NCI-H748 treated with DMSO at 0.1 percent for 48 hours (cell line): Measurements from ENCODE around the gene LMOD1.

ENCODE experiments used
- DNase-seq: peaks from one replicate; lab custom pipeline; 2025; lab: John Stamatoyannopoulos, UW

LMOD1 gene

DNA sequence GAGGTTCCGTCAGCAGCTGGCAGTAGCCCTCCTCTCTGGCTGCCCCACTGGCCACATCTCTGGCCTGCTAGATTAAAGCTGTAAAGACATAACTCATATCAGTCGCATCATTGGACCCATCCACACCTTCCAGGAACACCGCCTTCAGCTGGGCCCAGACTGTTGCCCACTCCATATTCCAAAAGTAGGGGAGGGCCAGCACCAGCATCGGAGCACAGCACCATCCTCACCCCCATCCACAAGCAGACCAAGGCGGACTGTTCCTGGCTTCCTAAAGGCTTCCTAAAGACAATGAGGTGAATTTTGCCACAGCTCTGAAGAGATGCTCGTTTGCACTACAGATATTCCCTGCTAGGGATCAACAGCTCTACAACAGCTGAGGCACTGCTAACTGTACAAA, 54.1 kb downstream of the LMOD1 start:
- no peak for DNase-seq

DNA sequence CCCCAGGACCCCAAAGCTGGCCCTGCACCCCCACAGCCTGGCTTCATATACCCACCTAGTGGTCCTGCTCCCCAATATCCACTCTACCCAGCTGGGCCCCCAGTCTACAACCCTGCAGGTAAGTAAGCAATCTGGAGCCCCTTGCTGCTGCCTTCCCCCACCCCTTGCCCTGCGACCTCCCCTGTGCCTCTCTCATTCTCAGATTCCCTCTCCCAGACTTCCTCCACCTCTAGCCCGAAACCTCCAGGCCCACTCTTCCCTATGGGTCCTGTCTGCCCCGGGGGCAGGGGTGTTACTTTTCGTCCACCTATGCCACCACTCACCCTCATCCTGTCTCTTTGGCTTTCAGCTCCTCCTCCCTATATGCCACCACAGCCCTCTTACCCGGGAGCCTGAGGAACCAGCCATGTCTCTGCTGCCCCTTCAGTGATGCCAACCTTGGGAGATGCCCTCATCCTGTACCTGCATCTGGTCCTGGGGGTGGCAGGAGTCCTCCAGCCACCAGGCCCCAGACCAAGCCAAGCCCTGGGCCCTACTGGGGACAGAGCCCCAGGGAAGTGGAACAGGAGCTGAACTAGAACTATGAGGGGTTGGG, 54.8 kb downstream of the LMOD1 start:
- DNase-seq: no peak

DNA sequence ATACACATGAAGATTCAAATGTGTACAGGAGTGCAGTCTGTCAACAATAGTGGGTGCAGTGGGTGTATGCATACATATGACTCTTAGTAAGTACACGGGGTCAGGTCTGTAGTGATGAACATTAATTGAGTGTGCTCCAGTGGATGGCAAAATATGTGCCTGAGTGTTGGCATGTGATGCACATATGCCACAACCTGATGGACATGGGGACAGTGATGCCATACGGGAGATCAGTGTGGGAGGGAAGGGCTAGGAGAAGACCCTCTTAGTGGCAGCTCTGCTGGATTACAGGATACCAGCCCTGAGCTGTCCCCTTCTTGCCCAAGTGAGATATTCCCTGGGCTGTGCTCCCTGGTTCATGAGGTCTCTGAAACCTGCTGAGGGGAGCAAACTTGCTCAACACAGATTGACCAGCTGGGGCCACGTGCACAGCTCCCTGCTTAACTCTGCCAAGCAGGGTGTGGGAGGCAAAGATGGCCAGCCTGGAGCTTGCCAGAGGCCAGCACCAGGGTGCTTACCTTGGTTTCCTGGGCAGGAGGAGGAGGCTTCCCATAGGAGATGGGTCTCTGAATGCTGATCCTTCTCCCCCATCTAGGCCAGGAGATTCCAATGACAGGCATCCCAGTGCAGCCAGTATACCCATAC, 55.4 kb downstream of the LMOD1 start:
- no peak for DNase-seq

DNA sequence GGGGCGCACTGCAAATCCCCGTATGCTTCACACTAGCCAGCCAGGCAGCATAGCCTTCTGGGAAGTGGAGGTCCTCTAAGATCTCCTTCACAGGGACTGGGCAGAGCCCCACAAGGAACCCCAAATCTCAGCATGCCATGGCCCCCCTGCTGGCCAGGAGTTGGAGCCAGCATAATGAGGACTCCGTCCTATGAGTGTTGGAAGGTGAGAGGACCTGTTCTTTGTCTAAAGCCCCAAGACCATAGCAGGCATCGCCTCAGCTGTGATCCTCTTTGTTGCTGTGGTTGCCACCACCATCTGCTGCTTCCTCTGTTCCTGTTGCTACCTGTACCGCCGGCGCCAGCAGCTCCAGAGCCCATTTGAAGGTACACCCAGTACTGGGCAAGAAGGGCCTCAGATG, 56.1 kb downstream of the LMOD1 start:
- no peak for DNase-seq

DNA sequence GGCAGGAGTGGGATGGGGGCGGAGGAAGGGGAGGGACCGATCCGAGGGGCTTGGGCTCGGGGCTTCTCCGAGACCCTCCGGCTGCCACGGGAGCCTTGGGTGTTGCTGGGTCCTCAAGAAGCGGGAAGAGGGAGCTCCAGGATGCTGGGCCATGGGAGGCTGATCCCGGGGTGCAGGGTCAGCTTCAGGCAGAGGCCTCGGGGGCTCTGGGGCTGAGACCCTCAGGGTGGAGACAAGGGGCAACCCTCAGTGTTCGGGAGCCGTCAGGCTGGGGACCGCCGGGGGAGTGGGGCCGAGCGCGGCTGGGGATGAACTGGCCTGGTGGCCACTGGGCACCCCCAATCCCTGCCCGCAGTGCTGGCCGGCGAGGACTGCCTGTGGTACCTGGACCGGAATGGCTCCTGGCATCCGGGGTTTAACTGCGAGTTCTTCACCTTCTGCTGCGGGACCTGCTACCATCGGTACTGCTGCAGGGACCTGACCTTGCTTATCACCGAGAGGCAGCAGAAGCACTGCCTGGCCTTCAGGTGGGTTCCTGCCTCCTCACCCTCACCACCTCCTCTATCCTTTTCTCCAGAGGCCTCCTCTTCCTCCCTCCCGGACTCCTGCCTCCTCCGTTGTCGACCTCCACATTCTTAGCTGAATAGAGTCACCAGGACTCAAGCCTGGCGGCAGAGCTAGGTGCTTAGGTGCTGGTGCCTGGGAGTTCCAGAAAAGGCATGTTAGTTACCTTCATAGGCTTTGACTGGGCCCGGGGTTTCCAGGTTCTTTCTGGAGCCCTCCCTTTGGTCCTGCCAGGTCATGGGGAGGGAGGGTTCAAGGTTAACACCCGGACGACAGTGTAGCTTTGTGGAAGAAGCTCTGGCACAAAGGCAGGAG, 57.0 kb downstream of the LMOD1 start:
- DNase-seq: no peak

DNA sequence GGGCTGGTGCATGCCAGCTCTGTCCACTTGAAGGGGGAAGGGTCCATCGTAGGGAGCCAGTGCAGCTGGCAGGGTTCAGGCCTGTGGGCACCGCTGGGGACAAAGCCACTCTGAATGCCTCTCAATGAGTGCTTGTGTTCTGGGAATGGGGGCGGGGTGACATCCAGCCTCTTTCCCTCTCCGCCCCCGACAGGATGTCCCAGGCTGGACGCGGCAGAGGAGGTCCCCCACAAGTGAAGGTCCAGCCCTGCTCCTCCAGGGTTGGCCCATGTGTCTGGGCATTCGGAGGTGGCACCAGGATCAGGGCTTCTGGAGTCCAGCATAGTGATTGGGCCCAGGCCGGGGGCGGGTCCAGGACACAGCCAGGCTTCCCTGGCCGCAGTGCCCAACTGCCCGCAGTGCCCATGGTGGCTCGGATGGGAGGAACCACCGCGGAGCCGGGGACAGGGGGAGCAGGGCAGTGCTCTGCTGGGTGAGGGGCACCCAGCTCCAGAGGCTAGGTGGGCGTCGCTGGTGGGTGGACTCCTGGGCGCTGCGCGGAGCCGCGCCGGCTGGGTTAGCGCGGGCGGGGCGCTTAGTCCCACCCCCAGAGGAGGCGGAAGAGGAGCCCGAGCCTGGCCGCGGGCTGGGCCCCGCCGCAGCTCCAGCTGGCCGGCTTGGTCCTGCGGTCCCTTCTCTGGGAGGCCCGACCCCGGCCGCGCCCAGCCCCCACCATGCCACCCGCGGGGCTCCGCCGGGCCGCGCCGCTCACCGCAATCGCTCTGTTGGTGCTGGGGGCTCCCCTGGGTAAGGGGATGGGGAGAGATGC, 57.9 kb downstream of the LMOD1 start, which contains the start of gene SHISA4:
TSS of gene SHISA4 (plus strand) at position 617 of the 808 bp plus-strand sequence. CDS start at position 714, 97 bp downstream.
- DNase-seq: no peak

DNA sequence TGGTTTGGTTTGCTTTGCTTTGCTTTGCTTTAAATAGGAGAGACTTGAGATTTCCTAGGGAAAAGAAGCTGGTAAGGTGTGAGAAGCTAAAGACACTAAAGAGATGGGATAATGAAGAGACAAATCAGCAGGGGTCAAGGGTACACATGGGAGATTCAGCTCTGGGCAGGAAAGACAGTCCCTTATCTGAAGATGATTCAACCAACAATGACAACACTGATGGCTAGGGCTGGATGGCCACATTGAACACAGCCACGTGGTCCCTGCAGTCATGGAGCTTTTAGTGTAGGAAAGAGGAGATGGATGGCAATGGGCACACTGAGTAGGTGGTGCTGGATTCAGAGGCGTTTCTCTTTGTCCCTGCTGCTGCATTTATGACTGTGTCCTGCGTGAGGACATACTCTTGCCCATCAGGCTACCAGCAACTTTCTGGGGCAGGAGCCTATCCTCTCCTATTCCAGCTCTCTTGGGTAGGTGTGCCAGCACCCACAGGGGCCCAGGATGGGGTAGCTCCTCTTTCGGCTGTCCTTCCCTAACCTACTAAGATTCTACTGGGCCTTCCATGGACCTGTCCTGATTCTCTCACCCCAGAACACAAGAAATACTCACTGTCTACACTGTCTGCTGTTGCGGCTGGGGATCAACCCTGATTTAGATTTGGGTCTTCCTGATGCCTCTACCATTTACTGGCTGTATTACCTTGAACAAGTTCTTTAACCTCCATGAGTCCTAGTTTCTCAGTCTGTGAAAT, 59.1 kb downstream of the LMOD1 start:
- no peak for DNase-seq

DNA sequence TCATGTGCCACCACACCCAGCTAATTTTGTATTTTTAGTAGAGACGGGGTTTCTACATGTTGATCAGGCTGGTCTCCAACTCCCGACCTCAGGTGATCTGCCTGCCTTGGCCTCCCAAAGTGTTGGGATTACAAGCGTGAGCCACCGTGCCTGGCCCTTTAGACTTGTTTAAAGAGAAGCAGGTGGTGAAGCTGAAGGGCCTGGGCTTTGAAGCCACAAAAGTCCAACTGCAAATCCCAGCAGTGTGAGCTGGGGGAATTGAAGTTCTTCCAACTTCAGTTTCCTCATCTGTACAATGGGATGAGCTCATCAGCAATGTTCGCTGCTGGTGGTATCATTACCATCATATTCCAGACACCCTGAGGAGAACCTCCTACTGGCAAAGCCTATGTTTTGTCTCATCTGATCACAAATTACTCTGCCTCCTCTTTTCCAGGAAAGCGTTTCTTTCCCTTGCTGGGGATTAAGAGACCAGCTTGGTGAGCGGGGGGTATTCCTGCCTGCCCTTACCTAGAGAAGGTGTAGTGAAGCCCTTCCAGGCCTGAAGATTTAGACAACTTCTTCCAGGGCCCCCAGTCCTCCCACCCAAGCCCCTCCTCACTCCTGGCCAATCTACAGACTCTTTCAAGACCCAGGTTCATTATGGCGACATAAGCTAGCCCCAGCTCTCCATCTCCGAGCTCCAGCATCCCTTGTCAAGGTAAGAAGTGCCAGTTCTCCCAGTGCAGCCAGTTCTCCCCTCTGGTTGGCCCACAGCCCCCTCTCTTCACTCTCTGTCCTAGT, 60.1 kb downstream of the LMOD1 start:
- DNase-seq: no peak

DNA sequence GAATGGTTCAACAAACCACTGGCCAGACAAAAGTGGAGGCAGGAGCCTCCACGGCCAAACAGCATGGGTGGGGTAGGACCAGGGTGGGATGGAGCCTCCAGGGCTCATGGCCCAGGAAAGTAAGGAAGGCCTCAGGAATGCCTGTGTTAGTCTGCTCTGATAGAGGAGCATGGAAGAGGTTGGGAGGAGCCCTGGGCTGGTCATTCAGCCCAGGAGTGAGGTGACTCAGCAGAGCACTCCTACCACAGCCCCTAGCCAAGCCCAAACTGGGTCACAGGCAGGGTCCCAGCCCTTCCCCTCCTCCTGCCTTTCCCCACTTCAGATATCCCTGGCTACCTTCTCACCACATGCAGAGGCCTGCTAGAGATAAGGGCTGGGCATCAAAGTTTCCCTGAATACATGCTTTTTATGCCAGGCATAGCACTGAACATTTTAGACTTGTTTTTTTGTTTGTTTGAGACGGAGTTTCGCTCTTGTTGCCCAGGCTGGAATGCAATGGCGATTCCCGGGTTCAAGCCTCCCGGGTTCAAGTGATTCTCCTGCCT, 60.7 kb downstream of the LMOD1 start:
- no peak for DNase-seq

DNA sequence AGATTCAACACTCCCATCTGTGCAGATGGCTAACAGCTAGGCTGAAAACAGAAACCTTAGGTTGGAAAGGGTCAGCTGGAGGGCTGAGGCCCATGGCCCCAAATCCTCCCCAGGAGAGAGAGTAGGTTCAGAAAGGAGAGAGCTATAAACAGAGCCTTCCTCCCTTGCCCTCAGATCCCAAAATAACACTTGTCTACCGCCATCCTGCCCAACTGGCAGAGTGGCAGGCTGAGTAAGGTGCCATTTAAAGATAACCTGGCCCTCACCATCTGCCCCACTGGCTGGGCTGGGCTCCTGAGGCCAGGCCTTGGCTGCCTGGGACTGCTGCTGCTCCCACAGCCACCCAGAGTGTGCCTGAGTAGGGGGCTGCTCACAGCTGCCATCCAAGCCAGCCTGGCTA, 61.9 kb downstream of the LMOD1 start:
- DNase-seq: no peak

DNA sequence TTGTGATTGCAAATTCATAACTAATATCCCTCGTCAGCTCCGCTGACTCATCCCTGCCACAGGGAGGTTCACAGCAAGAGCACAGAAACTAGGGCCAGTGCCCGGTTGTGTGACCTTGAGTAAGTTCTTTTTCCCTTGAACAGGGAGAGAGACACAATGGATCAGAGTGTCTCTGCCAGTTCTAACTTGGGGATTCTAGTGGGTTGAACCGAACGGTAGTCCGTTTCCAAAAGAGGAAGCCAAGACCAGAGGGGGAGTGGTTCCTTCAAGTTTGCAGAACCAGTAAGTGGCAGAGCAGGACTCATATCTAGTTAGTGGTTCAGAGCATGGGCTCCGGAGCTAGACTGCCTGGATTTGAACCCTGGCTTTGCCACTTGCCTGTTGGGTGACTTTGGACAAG, 62.6 kb downstream of the LMOD1 start:
- no peak for DNase-seq

DNA sequence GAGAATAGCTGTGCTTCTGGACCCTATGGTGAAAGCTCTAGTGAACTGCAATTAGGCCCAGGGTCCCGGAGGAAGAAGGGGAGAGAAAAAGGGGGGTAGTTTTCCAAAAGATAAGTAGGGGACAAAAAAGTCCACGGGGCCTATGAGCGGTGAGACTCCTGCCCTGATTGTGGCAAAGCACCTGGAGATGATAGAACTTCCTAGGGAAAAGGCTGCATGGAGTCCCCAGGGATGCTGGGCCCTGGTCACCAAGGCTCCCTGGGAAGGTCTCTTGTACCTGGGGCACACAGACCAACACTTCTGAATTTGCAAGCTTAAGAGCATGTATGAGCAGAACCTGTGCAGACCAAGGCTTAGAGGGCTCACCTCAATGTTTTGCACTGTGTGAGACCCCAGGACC, 63.1 kb downstream of the LMOD1 start:
- no peak for DNase-seq

DNA sequence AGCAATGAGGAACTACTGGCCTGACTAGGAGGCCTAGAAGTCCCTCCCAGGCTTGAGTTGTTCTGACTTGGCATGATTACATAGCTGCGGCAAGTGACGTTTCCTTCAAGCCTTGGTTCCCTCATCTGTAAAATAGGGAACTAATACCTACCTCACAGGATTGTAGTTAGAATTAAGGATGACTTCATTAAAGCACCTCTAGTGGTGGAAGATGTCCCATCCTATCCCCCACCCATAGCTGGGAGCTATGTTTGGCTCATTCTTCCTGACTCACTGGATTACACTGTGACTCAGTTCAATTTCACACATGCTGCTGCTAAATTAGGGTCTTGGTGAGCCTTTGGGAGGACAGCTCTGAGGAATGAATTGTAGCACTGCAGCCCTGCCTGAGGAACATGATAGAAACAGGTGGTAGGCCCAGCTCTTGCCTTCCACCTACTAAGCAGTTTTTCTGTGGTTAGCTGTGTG, 63.6 kb downstream of the LMOD1 start:
- no peak for DNase-seq

DNA sequence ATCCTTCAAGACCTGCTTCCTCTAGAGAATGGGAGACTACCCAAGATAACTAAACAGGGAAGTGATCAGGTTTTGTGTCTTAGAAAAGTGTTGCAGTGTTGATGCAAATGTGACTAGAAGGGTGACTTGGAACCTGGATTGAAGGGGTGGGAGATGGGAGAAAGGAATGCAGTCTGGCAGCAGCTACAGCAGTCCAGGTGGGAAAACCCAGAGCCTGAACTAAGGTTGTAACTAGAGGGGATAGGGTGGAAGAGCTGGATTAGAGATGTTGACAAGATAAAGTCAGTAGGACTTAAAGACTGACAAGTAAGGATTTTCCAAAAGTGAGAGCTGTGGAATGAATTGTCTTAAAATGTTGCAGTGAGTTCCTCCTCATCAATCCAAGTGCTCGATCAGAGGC, 64.7 kb downstream of the LMOD1 start:
- DNase-seq: no peak

DNA sequence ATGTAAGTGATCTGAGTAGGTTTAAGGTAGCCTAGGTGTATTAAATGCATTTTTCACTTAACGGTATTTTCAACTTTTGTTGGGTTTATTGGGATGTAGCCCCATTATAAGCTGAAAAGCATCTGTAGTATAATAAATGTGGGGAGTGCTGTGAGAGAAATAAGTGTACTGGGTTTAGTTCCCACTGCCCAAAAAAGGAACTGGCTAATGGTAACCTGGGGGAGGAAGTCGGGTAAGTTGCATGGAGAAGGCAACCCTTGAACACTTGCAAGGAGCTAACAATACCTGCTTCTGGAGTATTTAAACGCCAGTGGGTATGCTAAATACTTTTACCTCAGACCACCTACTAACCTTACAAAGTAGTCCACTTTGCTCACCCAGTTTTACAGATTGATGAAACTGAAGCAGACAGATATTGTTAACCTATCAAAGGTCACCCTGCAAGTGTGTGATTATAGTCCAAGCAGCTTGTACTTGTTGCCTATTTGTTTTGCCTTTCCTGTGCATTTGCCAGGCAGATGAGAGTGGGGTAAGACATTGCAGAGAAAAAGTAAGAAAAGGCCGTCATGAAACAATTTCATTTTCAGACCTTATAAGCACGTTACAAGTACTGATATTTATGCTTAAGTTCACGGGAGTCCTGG, 65.3 kb downstream of the LMOD1 start:
- DNase-seq: no peak

DNA sequence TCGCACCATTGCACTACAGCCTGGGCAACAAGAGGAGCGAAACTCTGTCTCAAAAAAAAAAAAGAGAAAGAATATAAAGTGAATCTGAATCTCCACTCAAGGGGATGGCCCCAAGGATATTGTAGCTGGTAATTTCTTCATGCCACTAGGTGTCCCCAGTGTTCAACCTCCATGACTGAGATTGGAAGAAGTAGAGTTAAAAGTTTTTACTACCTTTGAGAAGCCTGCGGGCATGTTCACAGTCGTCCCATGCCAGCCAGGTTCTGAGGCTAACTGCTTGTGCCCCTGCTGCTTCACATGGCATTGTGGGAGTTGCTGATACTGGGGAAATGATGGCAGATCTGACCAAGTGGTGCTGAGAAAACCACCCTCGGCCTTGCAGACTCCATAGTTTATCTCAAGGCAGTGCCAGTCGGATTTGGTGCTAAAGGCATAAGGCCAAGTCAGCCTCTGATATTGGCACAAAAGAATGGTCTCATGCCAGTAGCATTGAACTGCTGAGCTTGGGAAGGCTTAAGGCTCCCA, 68.4 kb downstream of the LMOD1 start:
- no peak for DNase-seq

DNA sequence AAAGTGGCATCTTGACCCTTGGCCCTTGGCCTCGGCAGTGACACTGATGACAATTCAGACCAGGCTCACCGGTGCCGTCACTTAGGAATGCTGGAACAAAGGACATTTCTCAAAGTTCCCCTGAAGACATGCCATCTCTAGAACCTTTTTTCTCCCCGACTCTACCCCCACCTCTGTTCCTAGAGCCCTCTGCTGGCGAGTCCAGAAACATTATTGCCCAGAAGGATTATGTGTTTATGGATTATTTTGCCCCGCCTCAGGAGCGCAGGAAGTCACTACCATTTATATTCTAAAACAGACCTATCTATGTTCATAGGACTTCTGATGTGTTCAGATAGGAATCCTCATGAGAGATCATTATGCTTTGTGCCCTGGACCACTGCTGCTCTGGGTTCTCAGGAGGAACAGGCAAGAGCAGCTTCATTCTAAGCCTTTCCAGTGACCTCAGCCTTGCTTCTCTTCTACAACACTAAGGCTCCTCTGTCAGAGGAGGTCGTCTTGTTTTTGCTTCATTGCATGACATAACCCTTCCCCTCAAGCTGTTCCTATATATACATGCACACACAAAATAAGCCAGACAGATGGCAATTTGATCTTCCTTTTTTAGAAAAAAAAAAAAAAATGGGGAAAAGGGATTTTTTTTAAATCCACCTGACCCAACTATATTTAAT, 70.1 kb downstream of the LMOD1 start:
- no peak for DNase-seq

DNA sequence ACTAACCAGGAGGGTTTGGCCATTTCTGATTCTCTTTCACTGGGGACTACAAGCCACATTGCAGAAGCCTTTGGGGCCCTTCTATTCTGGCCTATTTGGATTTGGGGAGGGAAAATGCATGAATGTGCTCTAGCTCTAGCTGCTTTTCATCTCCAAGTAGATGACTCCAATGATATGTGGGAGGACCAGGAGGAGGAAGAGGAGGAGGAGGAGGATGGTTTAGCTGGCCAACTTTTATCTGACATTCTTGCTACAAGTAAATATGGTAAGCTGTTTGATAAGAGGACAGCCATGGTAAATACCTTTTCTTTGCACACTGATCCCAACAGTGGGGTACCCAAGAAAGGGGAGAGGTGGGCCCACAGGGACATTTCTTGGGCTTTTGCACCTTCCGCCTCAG, 71.7 kb downstream of the LMOD1 start:
- DNase-seq: no peak

DNA sequence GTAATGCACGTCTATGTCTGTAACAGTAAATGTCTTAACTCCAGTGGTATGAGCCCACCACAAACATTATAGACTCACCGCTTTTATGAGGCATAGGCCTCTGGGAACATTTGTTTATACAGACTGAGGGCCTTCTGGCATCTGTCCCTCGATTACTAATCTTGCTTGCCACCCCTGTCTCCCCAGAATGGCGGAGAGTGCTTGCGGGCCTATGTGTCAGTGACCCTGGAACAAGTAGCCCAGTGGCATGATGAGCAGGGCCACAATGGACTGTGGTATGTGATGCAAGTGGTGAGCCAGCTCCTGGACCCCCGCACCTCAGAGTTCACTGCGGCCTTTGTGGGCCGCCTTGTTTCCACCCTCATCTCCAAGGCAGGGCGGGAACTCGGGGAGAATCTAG, 76.0 kb downstream of the LMOD1 start:
- DNase-seq: no peak
